Esophagus squamous epithelium (tissue), 4 donors: ENCODE results near the gene FAM135A.

Experiments used
- POLR2A ChIP-seq, 4 donors: fragments of 450-650 bp; IDR thresholded peaks; one replicate each; pipeline ENCODE4 v1.6.1; 2017; ENCODE audit warnings: antibody characterized with exemption in 4 of 4, mild to moderate bottlenecking in 4 of 4, moderate library complexity in 3 of 4
- TF ChIP-seq, protein P1 (sequence below), 6 experiments: fragments of 450-650 bp in 4 of 6; fragments of 200-600 bp in 2 of 6; sonication (generic) in 2 of 6; IDR thresholded peaks; one replicate each; pipeline ENCODE4 v1.5.1; 2016 to 2019; ENCODE audit warnings: antibody characterized with exemption in 6 of 6, mild to moderate bottlenecking in 4 of 6, moderate library complexity in 4 of 6

DNA sequence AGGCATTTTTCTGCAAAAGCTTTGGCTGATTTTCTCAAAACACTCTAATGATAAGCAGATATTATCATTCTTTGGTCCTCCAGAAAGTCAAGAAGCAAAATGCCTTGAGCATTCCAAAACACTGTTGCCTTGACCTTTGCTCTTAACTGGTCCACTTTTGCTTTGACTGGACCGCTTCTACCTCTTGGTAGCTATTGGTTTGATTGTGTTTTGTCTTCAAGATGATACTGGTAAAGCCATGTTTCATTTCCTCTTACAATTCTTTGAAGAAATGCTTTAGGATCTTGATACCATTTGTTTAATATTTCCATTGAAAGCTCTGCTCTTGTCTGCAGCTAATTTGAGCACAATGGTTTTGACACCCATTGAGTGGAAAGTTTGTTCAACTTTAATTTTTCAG lies 117.8 kb downstream of the FAM135A start:
- TF ChIP-seq, protein P1, sequence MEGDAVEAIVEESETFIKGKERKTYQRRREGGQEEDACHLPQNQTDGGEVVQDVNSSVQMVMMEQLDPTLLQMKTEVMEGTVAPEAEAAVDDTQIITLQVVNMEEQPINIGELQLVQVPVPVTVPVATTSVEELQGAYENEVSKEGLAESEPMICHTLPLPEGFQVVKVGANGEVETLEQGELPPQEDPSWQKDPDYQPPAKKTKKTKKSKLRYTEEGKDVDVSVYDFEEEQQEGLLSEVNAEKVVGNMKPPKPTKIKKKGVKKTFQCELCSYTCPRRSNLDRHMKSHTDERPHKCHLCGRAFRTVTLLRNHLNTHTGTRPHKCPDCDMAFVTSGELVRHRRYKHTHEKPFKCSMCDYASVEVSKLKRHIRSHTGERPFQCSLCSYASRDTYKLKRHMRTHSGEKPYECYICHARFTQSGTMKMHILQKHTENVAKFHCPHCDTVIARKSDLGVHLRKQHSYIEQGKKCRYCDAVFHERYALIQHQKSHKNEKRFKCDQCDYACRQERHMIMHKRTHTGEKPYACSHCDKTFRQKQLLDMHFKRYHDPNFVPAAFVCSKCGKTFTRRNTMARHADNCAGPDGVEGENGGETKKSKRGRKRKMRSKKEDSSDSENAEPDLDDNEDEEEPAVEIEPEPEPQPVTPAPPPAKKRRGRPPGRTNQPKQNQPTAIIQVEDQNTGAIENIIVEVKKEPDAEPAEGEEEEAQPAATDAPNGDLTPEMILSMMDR (IDR thresholded peaks at IDR 0.05): no peak
- no peak for TF ChIP-seq POLR2A (IDR thresholded peaks at IDR 0.05)
